Measurements from ENCODE around the gene CDC45. TPM values are rescaled to one million over a fixed set of nuclear protein-coding genes. Genes with fewer than 3 reads are reported as not detected.
A peak's percentile ranks its signal among the peaks of the same experiment; 100 is the strongest.

The CDC45 gene
- total and polyA plus RNA-seq, 7 experiments from 2014 or later, result 0.35 to 57.7 (median 0.85) TPM

- Mint-ChIP-seq H3K36me3 (peaks cover 0 to 6% (median 0%) of the 10 kb centered on the region in 5 donors), H3K4me1 (peaks cover 0 to 20% (median 9%) of the 10 kb centered on the region in 7 donors), H3K27ac (no peak overlapping the region), H3K4me3 (no peak overlapping the region), H3K9me3 (peaks cover 0 to 5% (median 0%) of the 10 kb centered on the region in 11 donors), H3K27me3 (no peaks in the 10 kb centered on the region)
- intact Hi-C loops (cut with micrococcal nuclease), result loop anchor here in 1 of 2 donors (5.0 kb wide), 1 partner anchor 149 kb away; no protein-coding TSS in a partner anchor
- DNase-seq (no peak), ATAC-seq (no peak)
- Histone ChIP-seq H3K4me3 (ENCODE audit: low read length) (no peak overlapping the region), H3K27ac (ENCODE audit: low read depth, low read length) (no peak overlapping the region), H3K4me1 (ENCODE audit: control insufficient read depth in 2 of 2, insufficient read depth in 2 of 2, low read length in 2 of 2) (no peaks in the 10 kb centered on the region), H3K36me3 (ENCODE audit: control insufficient read depth in 2 of 3, insufficient read depth in 3 of 3, low read length in 3 of 3) (peaks cover 0 to 1% (median 0%) of the 10 kb centered on the region in 3 experiments), H3K27me3 (ENCODE audit: control insufficient read depth in 2 of 2, insufficient read depth in 2 of 2, low read length in 2 of 2) (no peaks in the 10 kb centered on the region), H3K9me3 (ENCODE audit: control insufficient read depth in 2 of 3, low read length in 3 of 3) (no peaks in the 10 kb centered on the region)
- ChIA-PET POLR2A (no interaction called here), CTCF (no interaction called here)
These were observed 3.9 kb downstream of the CDC45 start for GRCh38 chr22:19483481-19484244.

- Histone ChIP-seq H3K4me1 (ENCODE audit: control insufficient read depth in 2 of 2, insufficient read depth in 2 of 2, low read length in 2 of 2) (no peaks in the 10 kb centered on the region), H3K27me3 (ENCODE audit: control insufficient read depth in 2 of 2, insufficient read depth in 2 of 2, low read length in 2 of 2) (no peaks in the 10 kb centered on the region), H3K9me3 (ENCODE audit: control insufficient read depth in 2 of 3, low read length in 3 of 3) (no peaks in the 10 kb centered on the region), H3K36me3 (ENCODE audit: control insufficient read depth in 2 of 3, insufficient read depth in 3 of 3, low read length in 3 of 3) (no peaks in the 10 kb centered on the region), H3K4me3 (ENCODE audit: low read length) (no peak overlapping the region), H3K27ac (ENCODE audit: low read depth, low read length) (no peak overlapping the region)
- POLR2A ChIA-PET, result no interaction called here
- no peak for ATAC-seq
- Mint-ChIP-seq H3K27ac (no peak overlapping the region), H3K27me3 (no peaks in the 10 kb centered on the region), H3K36me3 (peaks cover 0 to 12% (median 0%) of the 10 kb centered on the region in 5 donors), H3K4me1 (peaks cover 0 to 15% (median 0%) of the 10 kb centered on the region in 7 donors), H3K9me3 (peaks cover 0 to 3% (median 0%) of the 10 kb centered on the region in 11 donors), H3K4me3 (no peak overlapping the region)
- no peak for DNase-seq
- CTCF ChIA-PET, result interaction anchor here (0.7 kb wide), 1 partner anchor 132 kb away, joined by 3 read pairs; no protein-coding TSS in a partner anchor
- intact Hi-C loops (cut with micrococcal nuclease), result no loop called here
These were observed 8.6 kb downstream of the CDC45 start for GRCh38 chr22:19488285-19488684.

- no peak overlapping the region for H3K27ac ChIP-seq (ENCODE audit: low read depth, low read length)
- Mint-ChIP-seq H3K27ac (peak overlapping the region in 2 of 9 donors; percentile 24 to 25), H3K36me3 (peaks cover 0 to 9% (median 0%) of the 10 kb centered on the region in 5 donors), H3K27me3 (no peaks in the 10 kb centered on the region), H3K9me3 (peaks cover 0 to 3% (median 0%) of the 10 kb centered on the region in 11 donors), H3K4me1 (peaks cover 0 to 15% (median 0%) of the 10 kb centered on the region in 7 donors), H3K4me3 (no peak overlapping the region)
- no peaks in the 10 kb centered on the region for H3K27me3 ChIP-seq (ENCODE audit: control insufficient read depth in 2 of 2, insufficient read depth in 2 of 2, low read length in 2 of 2)
- DNase-seq (peak in 2 of 9 donors; percentile 22 to 31), ATAC-seq (no peak)
- CTCF ChIA-PET, result interaction anchor here (1.8 kb wide), 1 partner anchor 141 kb away, joined by 7 read pairs; no protein-coding TSS in a partner anchor
- no peaks in the 10 kb centered on the region for H3K36me3 ChIP-seq (ENCODE audit: control insufficient read depth in 2 of 3, insufficient read depth in 3 of 3, low read length in 3 of 3)
- H3K4me3 ChIP-seq (ENCODE audit: low read length), result no peak overlapping the region
- H3K4me1 ChIP-seq (ENCODE audit: control insufficient read depth in 2 of 2, insufficient read depth in 2 of 2, low read length in 2 of 2), result no peaks in the 10 kb centered on the region
- intact Hi-C loops (cut with micrococcal nuclease), result no loop called here
- no peaks in the 10 kb centered on the region for H3K9me3 ChIP-seq (ENCODE audit: control insufficient read depth in 2 of 3, low read length in 3 of 3)
- POLR2A ChIA-PET, result interaction anchor here (0.6 to 0.7 kb wide), 2 partner anchors 9 to 105 kb away, joined by 3 read pairs; partner anchors contain the start of gene CDC45
These were observed 9.4 kb downstream of the CDC45 start for GRCh38 chr22:19488884-19489843.

- Histone ChIP-seq H3K9me3 (ENCODE audit: control insufficient read depth in 2 of 3, low read length in 3 of 3) (no peaks in the 10 kb centered on the region), H3K27me3 (ENCODE audit: control insufficient read depth in 2 of 2, insufficient read depth in 2 of 2, low read length in 2 of 2) (no peaks in the 10 kb centered on the region), H3K4me1 (ENCODE audit: control insufficient read depth in 2 of 2, insufficient read depth in 2 of 2, low read length in 2 of 2) (peaks cover 0 to 6% of the 10 kb centered on the region in 2 donors), H3K4me3 (ENCODE audit: low read length) (no peak overlapping the region), H3K27ac (ENCODE audit: low read depth, low read length) (no peak overlapping the region), H3K36me3 (ENCODE audit: control insufficient read depth in 2 of 3, insufficient read depth in 3 of 3, low read length in 3 of 3) (no peaks in the 10 kb centered on the region)
- intact Hi-C loops (cut with micrococcal nuclease), result no loop called here
- CTCF ChIA-PET, result interaction anchor here (0.8 to 1.8 kb wide), 2 partner anchors 8 to 139 kb away, joined by 4 to 7 read pairs; no protein-coding TSS in a partner anchor
- Mint-ChIP-seq H3K27me3 (no peaks in the 10 kb centered on the region), H3K4me3 (no peak overlapping the region), H3K9me3 (no peaks in the 10 kb centered on the region), H3K36me3 (peaks cover 0 to 7% (median 0%) of the 10 kb centered on the region in 5 donors), H3K27ac (no peak overlapping the region), H3K4me1 (peaks cover under 1 to 19% (median 12%) of the 10 kb centered on the region in 7 donors)
- POLR2A ChIA-PET, result interaction anchor here (1.1 kb wide), 1 partner anchor 108 kb away, joined by 3 read pairs; no protein-coding TSS in a partner anchor
- ATAC-seq (no peak), DNase-seq (no peak)
These were observed 11.0 kb downstream of the CDC45 start for GRCh38 chr22:19490628-19491230.

- no peak for ATAC-seq
- no peaks in the 10 kb centered on the region for H3K27me3 ChIP-seq (ENCODE audit: control insufficient read depth in 2 of 2, insufficient read depth in 2 of 2, low read length in 2 of 2)
- Mint-ChIP-seq H3K36me3 (peaks cover 0 to 10% (median 0%) of the 10 kb centered on the region in 5 donors), H3K27ac (peak overlapping the region in 2 of 9 donors; percentile 17 to 31), H3K9me3 (no peaks in the 10 kb centered on the region), H3K4me1 (peaks cover 4 to 25% (median 17%) of the 10 kb centered on the region in 7 donors), H3K4me3 (no peak overlapping the region), H3K27me3 (no peaks in the 10 kb centered on the region)
- ChIA-PET POLR2A (interaction anchor here (1.7 kb wide), 1 partner anchor 13 kb away, joined by 4 read pairs; the partner anchor contains the start of genes CDC45 and UFD1), CTCF (interaction anchor here (1.4 kb wide), 1 partner anchor 139 kb away, joined by 5 read pairs; no protein-coding TSS in a partner anchor)
- H3K9me3 ChIP-seq (ENCODE audit: control insufficient read depth in 2 of 3, low read length in 3 of 3), result no peaks in the 10 kb centered on the region
- intact Hi-C loops (cut with micrococcal nuclease), result no loop called here
- H3K36me3 ChIP-seq (ENCODE audit: control insufficient read depth in 2 of 3, insufficient read depth in 3 of 3, low read length in 3 of 3), result no peaks in the 10 kb centered on the region
- peaks cover 0 to 9% of the 10 kb centered on the region in 2 donors for H3K4me1 ChIP-seq (ENCODE audit: control insufficient read depth in 2 of 2, insufficient read depth in 2 of 2, low read length in 2 of 2)
- DNase-seq, result no peak
- no peak overlapping the region for H3K4me3 ChIP-seq (ENCODE audit: low read length)
- no peak overlapping the region for H3K27ac ChIP-seq (ENCODE audit: low read depth, low read length)
These were observed 12.9 kb downstream of the CDC45 start for GRCh38 chr22:19492504-19493174.
